Measurements from ENCODE around the gene CD36.
"Not testable (repeated sequence)": the region's sequence is repeated elsewhere in the genome, so short reads cannot be mapped to it uniquely, and the experiment has no call there.

Gene CD36

DNA sequence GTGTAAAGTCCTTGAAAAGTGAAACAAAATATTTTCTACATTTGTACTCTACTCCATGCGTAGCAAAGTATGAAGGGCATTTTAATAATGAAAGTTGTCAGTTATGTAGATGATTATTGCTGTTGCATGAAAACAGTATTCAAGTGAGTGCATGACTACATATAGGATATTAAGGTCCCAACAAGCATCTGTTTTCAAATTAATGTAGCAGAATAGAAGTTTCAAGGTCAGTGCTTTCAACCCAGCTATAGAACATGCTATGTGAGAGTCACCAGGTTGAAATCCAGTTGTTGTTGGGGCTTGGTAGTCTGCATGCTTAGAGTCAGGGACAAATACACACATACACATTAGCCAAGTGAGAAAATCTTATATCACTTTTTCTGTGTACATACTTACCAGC, 14.8 kb downstream of the CD36 start:
- DNase-seq (ENCODE audit: low read depth, low spot score) = no peak

DNA sequence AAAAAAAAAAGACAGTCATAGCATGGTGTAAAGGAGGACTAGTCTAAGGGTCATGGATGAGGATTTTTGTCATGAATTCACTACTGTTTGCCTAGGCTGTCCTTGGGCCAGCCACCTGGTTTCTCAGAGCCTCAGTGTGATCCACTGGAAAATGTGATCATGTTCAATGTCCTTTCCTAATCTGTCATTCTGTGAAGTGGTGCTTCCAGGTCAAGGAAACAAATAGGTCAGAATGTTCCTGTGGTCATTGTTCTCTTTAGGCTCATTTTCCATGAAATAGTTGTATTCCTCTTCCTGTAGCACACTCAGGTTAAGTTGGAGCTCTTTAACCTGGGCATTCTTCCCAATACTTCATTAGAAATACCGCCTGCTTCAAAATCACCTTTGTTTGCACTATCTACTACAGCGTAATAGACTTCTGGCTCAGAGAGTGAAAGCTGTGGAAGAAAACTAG, 16.5 kb downstream of the CD36 start:
- no peak for DNase-seq (ENCODE audit: low read depth, low spot score)

DNA sequence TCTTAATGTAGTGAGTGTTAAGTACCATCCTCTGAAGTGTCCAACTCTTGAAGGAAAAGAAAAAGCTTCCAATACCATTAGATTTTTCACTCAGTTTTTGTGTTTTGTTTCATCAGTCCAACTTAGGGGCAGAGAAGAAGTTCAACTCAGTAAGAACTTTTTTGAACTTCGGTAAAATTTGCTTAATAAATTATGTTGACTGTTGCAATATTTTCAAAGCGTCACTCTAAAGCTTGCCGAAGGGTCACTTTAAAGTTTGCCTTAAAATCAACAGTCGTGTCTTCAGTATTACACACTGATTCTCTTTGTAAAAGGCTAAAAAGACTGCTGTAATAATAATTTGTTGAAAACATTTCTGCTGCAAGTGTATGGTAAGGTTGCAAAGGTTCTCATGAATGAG, 17.6 kb downstream of the CD36 start:
- DNase-seq (ENCODE audit: low read depth, low spot score) = no peak

DNA sequence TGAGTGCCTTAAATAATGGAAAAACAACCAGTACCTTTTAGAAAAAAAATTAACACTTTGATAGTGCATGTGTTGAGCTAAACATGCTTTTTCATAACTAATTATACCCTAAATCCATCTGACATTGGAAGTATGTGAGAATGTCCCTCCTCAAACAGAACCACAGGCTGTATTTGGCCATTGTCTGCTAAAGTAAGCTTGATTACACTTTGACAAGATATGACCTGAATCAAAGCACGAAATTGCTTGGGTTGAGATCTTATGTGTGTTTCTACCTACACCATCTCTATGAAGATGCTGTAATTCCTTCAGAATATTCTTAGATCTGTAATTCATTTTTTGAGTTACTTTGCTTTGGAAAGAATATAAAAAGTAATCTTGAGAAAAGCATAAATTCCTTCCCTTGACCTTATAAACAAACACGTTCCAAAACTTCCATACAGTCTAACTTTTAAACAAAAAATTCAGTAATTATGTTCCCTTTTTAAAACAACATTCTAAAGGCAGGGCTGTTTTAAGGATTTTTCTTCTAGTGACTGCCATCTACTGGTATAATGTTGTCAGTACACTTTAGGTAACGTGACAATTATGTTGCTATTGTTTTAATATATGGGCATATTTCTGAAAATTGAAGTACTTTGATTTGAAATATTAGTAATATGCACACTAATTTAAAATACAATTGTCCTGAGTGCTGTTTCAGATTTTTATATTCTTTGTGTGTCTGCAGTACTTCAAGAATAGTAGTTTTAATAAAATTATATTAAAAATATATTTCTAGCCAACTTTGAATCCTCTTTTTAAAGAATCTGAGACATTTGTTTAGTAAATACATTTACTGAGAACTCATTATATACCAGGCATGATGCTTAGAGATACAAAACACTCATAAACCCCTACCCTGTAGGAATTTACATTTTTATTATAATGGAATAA, 20.9 kb downstream of the CD36 start:
- no peak for DNase-seq (ENCODE audit: low read depth, low spot score)

DNA sequence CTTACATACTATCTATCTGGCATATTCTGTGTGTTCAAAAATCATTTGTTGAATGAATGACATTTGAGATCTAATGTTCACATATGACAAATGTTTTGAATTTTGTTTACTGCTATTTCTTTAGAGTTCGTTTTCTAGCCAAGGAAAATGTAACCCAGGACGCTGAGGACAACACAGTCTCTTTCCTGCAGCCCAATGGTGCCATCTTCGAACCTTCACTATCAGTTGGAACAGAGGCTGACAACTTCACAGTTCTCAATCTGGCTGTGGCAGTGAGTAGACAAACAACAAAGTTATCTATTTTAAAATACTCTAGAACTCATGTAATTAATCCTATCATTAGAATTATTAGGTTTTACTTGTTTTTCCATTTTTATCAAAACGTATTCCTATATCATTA, 22.5 kb downstream of the CD36 start:
- DNase-seq (ENCODE audit: low read depth, low spot score) = no peak

DNA sequence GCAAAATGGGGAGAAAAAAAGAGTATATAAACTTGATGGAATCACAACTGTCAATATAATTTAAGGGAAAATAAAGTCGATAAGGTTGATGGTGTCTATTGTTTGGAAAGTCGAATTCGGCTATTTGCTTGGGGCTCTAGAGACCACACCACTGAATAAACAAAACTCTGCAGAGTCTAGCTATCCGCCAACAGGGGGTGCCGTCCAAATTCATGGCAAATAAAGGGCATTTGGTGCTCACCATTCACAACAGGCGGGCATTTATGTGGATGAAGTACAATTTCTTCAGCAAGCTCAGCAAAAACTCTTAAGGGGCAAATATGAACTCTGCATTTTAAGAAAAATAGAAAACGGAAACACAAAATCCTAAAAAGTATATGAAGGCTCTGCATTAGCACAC, 23.3 kb downstream of the CD36 start:
- DNase-seq (ENCODE audit: low read depth, low spot score) = no peak

DNA sequence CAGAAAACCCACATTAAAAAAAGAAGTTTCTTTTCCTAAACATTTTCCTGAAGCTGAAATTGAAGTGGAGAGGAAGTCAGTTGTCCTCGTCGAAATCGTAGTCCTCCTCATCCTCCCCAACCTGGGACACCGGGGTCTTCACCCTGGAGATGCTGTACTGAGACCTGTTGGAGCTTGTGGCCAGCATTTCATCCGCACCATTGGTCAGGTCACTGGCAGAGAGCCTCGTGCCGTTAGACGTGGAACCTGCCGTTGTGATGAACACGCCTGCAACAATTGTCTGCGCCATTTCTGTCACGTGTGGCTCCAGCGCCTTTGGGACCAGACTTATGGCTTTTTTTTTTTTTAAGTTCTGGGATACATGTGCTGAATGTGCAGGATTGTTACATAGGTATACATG, 23.8 kb downstream of the CD36 start:
- no peak for DNase-seq (ENCODE audit: low read depth, low spot score)

DNA sequence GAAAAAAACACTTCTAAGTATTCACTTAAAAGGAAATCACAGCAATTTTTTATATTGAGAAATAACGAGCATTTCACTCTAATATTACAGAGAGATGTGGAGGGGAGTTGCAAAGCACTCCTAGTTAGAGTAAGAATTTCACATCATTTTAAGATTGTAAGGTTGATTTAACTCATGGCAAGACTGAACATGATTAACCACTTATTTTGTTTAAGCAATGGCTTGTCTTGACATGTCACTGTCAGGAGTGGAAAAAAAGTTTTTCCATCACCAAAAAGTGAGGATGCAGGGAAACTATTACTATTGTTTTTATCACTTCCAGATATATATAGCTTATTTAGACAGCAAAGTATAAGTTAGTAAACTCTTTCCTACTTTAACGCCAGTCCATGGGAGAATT, 27.1 kb downstream of the CD36 start:
- no peak for DNase-seq (ENCODE audit: low read depth, low spot score)

DNA sequence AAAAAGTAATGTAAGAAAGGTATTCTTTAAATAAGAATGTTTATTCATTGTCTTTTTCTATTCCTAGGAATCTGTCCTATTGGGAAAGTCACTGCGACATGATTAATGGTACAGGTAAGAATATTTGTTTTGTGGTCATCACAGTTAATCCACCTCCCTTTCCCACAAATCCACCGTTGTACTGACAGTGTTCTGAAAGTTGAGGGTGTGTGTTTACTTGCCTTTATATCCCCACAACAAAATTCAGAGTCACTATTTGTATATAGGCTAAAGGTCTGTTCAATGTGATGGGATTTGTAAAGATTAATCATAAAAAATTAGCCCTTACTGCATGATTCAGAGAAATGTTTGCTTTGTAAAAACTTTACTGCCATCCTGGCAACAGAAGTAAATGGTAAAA, 27.9 kb downstream of the CD36 start:
- DNase-seq (ENCODE audit: low read depth, low spot score) = no peak

DNA sequence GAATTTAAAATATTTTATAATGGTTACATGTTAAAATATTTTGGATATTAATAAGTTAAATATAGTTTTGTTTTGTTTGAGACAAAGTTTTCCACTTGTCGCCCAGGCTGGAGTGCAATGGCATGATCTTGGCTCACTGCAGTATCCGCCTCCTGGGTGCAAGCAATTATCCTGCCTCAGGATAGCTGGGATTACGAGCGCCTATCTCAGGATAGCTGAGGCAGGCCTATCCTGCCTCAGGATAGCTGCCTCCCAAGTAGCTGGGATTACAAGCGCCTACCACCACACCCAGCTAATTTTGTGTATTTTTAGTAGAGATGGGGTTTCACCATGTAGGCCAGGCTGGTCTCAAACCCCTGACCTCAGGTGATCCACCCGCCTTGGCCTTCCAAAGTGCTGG, 30.9 kb downstream of the CD36 start:
- not testable (repeated sequence) for DNase-seq (ENCODE audit: low read depth, low spot score)

DNA sequence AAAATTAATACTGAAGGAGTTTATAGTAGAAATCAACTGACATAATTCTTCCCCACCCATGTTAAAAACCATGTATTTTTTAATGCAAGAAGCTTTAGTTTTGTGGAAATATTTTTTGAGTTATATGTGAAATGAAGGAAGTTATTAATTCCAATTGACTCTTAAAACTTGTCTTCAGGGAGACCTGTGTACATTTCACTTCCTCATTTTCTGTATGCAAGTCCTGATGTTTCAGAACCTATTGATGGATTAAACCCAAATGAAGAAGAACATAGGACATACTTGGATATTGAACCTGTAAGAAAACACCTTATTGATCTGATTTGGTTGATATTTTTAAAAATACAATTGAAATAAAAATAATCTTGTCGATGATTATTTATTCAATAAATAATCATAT, 33.3 kb downstream of the CD36 start:
- no peak for DNase-seq (ENCODE audit: low read depth, low spot score)

DNA sequence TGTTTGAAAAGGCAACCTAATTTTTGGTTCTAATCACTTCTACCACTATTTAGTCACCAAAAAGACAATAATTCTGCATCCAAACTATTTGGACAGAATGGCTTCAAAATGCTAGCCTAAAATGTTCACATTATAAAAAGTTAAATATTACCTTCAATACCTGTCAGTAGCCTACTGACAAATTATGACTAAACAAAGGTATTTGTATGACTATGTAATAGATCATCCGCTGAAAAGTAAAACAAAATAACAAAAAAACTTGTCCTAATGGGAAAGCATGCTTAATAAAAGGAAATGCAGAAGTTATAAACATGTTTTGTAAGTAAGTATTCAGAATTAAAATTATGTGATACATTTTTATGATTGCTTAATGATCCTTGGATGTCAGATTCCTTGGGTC, 36.6 kb downstream of the CD36 start:
- DNase-seq (ENCODE audit: low read depth, low spot score) = no peak

DNA sequence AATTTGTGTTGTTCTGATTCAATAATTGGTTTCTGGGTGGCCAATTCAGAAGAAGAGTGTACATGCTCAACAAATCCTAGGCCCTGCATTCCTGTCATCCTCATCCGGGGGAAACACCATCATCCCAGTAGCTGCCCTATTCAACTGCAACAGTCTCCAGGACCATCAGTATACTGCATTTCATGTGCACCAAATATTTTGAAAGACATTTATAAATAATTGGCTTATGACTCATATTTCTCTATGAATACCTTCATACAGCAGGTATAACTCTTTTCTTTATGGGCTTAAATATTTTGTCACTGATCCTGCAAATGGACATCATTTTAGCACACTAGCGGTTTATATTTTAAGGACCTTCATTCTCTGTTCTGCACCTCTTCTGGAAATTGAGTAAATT, 38.0 kb downstream of the CD36 start:
- no peak for DNase-seq (ENCODE audit: low read depth, low spot score)

DNA sequence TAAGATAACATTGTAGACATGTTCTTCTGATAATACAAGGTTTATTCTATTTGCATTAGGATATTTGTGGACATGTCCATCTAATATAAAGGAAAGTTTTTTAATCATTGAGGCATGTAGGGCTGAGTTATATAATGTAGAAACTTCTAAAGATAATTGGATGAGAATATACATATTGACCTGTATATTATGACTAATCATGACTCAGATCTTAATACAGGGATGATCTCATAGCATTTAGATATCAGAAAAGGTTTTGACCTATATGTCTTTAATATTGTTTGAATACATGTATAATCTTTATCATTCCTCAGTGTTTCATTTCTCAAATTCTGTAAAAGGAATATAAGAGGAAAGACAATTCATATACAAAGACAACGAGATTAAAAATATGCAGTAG, 39.2 kb downstream of the CD36 start:
- no peak for DNase-seq (ENCODE audit: low read depth, low spot score)

DNA sequence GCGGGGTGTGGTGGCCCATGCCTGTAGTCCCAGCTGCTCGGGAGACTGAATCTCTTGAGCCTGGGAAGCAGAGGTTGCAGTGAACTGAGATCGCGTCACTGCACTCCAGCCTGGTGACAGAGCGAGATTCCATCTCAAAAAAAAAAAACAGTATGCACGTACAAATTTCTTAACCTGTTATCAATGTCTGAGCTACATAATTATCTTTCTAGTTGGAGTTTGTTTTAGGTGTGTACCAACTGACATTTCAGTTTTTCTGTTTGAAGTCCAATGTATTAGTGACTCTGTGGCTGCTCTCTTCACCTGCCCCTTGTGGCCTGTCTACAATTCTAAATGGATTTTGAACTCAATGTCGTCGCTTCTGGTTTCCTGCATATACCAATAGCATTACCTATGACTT, 40.3 kb downstream of the CD36 start:
- no peak for DNase-seq (ENCODE audit: low read depth, low spot score)

DNA sequence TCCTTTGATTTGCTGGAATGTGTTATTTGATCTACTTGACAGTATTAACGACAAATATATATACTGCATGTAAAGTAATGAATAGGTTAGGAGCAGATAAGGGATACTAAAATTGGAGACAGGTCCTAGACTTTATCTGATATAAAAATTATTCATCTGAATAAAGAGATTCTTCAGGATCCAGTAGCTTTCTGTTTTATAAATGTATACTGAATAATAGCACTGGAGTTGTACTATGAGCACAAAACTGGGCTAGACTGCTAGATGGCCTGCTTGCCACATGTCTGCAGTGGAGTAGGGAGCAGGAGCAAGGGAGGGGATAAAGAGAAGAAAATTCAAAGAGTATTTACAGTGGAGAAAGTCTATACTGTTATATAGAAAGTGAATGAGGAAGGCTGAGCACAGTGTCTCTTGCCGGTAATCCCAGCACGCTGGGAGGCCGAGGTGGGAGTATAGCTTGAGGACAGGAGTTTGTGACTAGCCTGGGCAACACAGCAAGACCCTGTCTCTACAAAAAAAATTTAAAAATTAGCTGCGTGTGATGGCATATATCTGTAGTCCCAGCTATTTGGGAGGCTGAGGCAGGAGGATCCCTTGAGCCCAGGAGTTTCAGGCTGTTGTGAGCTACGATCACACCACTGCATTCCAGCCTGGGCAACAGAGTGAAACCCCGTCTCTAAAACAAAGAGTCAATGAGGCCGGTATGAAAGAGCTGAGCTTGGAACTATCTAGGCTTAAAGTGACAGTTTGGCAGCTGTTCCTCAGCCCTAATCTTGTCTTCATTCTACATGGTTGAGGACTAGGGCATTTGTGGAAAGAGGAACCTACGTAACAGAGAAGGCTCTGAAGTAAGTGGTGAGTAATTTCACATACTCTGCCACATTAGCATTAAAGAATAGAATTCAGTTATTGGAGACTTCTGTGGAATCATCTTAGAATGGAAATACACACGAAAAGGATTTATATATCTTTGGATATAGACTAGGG, 41.8 kb downstream of the CD36 start:
- no peak for DNase-seq (ENCODE audit: low read depth, low spot score)

DNA sequence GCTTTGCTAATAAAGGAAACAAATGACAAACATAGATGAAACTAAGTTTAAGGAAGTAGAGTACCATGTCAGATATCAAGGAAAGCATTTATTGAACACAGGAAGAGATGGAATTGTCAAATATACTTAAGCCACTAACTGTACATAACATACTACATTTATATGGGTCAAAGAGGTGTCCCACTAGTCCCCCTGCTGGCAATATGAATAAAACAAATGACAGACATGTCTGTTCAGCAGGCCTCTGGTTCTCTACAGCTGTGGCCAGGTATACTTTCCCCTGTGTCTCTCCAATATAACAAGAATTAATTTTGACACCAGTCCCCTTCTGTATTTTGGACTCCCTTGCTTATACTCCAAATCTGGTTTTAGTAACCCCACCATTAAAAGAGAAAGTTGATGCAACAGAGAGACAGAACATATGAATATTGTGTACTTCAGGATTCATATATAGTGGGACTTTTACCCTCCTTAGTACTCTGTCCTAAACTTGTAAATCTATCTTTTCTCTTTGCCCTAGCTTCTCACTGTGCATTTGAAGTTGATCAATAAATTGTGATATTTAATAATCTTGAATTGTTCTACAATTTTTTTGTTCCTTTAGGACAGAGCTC, 42.9 kb downstream of the CD36 start:
- DNase-seq (ENCODE audit: low read depth, low spot score) = no peak

DNA sequence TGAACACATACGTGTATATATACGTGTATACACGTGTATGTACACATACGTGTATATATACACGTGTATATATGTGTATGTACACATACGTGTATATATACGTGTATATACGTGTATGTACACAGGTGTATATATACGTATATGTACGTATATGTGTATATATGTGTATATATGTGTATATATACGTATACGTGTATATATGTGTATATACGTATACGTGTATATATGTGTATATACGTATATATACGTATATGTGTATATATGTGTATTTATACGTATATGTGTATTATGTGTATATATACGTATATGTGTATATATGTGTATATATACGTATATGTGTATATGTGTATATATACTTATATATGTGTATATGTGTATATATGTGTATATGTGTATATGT, 44.3 kb downstream of the CD36 start:
- DNase-seq (ENCODE audit: low read depth, low spot score) = no peak

DNA sequence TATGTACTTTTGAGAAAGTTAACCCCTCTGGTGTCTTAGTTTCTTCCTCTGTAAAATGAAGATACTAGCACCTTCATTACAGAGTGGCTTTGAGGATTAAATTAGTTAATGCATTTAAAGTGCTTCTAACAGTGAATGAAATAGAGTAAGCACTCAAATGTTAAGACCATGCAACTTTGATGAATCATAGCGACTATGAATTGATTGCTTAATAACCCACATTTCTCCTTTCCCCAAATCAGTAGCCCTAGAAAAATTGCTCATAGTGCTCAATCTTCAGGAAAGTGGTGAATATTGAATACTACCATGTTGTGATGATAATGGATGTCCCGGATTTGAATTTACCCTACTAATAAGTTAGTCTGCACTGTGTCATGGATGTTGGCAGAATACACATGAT, 48.1 kb downstream of the CD36 start:
- DNase-seq (ENCODE audit: low read depth, low spot score) = no peak

DNA sequence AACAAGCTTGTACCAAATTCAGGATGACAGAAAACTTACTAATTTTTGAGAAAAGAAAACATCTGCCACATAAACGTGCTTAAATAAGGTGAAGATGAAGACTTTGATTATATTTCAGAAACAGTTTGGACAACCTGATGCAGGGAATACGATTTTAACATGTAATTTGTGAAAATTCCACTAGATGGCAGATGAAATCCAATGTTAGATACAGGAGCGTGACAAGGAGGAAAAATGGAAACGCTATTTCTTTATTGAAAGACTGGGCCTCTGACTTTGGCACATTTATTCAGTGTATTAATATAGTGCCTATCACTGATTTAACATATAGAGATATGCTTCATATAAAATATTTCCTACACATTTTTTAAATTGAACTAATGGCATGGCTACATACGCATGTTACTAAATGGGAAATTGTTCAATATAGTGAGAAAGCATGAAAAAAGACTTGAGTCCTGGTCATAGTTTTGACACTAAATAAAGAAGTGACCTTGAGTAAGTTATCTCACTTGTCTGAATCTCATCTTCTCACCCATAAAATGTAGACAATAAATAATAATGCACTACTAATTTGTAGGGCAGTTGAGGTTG, 60.7 kb downstream of the CD36 start:
- no peak for DNase-seq (ENCODE audit: low read depth, low spot score)

DNA sequence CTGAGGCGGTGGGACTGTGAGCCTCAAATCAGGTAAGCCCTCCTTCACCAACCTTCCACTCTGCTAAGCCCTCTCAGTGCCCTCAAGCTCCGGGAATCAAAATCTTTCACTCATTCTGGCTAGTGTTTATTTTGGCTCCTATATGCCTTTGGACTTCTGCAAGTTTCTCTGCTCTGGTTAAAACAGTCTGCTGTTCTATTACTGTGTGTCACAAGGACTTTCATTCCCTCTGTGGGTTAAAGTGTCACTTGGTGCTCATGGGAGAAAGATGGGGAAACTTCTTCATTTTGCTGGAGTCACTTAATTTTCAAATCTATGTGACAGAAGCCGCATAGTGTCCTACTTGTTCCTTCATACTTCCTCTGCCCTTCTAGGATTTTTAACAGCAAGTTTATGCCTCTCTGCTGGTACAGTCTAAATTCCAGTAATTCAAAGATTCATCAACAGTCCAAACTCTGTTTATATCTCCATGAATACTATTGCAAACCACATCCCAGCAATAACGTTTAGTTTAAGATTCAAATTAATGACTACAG, 61.3 kb downstream of the CD36 start:
- no peak for DNase-seq (ENCODE audit: low read depth, low spot score)
